ENCODE data around the gene MCUB. TPM values are rescaled to one million over a fixed set of nuclear protein-coding genes. Genes with fewer than 3 reads are reported as not detected.

Gene MCUB
- total RNA-seq, 6 experiments from 2014 or later = 10.2 to 16.5 (median 15.3) TPM

DNA sequence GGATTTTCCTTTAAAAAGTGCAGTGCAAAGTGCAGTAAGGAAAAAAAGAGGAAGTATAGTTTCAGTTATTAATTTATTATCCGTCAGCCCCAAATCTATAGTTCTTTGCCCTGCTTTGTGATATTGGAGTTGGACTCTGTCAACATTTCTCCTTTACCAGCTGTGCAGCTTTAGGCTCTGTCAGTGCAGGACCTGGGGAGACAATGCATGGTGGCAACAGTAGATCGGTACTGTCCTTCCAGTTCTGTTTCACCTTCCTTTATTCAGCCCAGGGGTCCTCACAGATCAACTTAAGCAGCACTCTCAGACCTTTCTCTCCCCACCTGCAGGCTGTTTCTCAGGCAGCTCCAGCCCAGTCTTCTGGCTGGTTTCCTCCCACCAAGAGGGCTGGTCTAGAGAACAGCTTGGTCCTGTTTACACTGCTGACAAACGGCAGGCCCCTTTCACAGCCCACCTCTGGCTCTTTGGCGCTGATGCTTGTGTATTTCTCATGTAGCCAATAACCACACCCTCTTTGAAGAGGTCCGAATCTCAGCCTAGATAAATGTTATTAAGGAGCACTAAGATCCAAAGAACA, 71.6 kb downstream of the MCUB start:
- H3K4me1 Mint-ChIP-seq (ENCODE audit: low read depth) = peaks cover 14% of the 10 kb centered on the region
- no peak overlapping the region for H3K4me3 Mint-ChIP-seq
- no peaks in the 10 kb centered on the region for H3K36me3 Mint-ChIP-seq (ENCODE audit: low read depth)
- peaks cover 2% of the 10 kb centered on the region; the same call in 1 of the 2 replicates for H3K27me3 Mint-ChIP-seq (ENCODE audit: insufficient read depth)
- no peak for DNase-seq
- TF ChIP-seq, protein P1, sequence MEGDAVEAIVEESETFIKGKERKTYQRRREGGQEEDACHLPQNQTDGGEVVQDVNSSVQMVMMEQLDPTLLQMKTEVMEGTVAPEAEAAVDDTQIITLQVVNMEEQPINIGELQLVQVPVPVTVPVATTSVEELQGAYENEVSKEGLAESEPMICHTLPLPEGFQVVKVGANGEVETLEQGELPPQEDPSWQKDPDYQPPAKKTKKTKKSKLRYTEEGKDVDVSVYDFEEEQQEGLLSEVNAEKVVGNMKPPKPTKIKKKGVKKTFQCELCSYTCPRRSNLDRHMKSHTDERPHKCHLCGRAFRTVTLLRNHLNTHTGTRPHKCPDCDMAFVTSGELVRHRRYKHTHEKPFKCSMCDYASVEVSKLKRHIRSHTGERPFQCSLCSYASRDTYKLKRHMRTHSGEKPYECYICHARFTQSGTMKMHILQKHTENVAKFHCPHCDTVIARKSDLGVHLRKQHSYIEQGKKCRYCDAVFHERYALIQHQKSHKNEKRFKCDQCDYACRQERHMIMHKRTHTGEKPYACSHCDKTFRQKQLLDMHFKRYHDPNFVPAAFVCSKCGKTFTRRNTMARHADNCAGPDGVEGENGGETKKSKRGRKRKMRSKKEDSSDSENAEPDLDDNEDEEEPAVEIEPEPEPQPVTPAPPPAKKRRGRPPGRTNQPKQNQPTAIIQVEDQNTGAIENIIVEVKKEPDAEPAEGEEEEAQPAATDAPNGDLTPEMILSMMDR (IDR thresholded peaks at IDR 0.05) = no peak
- H3K27ac Mint-ChIP-seq = no peak overlapping the region
- no peaks in the 10 kb centered on the region for H3K9me3 Mint-ChIP-seq

DNA sequence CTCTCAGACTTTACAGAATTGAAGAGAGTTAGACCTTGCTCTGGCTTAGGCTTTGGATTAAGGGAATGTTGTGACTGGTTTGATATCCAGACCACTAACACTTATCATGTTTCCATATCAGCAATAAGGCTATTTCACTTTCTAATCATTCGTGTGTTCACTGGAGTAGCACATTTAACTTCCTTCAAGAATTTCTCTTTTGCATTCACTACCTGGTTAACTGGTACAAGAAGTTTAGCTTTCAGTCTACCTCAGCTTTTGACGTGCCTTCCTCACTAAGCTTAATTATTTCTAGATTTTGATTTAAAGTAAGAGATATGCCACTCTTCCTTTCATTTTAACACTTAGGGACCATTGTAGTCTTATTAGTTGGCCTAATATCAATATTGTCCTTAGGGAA, 80.6 kb downstream of the MCUB start:
- no peak for DNase-seq
- Mint-ChIP-seq H3K4me3 (no peak overlapping the region), H3K36me3 (ENCODE audit: low read depth) (no peaks in the 10 kb centered on the region; the same call in 1 of the 2 replicates), H3K27me3 (ENCODE audit: insufficient read depth) (no peaks in the 10 kb centered on the region), H3K4me1 (ENCODE audit: low read depth) (no peaks in the 10 kb centered on the region), H3K27ac (no peak overlapping the region), H3K9me3 (no peaks in the 10 kb centered on the region)
- TF ChIP-seq, protein P1 (IDR thresholded peaks at IDR 0.05) = no peak

DNA sequence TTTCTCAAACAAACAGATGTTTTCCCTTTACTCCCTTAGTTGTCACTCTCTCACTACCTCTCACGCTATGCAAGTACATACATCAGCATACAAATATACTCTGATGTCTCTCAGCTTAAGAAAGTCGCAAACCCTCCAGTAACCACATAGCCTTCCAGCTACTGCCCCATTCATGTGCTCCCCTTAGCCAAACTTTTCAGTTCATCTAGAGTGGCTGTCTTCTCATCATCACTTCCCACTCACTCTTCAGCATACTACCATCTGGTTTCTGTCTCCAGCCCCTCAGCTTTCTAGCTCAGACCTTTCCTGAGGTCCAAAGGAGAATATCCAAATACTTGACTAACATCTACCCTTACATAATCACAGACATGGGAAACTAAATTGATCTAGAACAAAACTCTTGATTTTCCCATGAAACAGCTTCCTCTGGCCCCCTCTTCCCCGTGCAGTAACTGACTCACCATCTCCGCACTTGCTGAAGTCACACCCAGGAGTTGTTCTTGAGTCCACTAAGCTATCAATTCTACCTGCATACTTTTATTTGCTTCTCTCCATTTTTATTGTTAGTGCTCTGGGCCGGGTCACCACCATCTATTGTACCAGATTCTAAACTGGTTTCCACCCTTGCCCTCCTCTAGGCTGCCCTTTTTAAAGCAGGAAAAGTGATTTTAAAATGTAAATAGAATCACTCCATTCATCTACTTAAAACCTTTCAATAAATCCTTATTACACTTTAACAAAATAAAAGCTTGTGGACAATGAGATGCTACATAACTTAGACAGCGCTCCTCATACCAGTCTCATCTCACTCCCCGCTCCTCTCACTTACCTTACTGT, 86.0 kb downstream of the MCUB start:
- peaks cover 4% of the 10 kb centered on the region; the same call in 1 of the 2 replicates for H3K9me3 Mint-ChIP-seq
- peaks cover 6% of the 10 kb centered on the region for H3K36me3 Mint-ChIP-seq (ENCODE audit: low read depth)
- no peak overlapping the region for H3K27ac Mint-ChIP-seq
- no peaks in the 10 kb centered on the region for H3K27me3 Mint-ChIP-seq (ENCODE audit: insufficient read depth)
- H3K4me3 Mint-ChIP-seq = no peak overlapping the region
- DNase-seq = no peak
- TF ChIP-seq, protein P1 (IDR thresholded peaks at IDR 0.05) = no peak
- no peaks in the 10 kb centered on the region for H3K4me1 Mint-ChIP-seq (ENCODE audit: low read depth)

DNA sequence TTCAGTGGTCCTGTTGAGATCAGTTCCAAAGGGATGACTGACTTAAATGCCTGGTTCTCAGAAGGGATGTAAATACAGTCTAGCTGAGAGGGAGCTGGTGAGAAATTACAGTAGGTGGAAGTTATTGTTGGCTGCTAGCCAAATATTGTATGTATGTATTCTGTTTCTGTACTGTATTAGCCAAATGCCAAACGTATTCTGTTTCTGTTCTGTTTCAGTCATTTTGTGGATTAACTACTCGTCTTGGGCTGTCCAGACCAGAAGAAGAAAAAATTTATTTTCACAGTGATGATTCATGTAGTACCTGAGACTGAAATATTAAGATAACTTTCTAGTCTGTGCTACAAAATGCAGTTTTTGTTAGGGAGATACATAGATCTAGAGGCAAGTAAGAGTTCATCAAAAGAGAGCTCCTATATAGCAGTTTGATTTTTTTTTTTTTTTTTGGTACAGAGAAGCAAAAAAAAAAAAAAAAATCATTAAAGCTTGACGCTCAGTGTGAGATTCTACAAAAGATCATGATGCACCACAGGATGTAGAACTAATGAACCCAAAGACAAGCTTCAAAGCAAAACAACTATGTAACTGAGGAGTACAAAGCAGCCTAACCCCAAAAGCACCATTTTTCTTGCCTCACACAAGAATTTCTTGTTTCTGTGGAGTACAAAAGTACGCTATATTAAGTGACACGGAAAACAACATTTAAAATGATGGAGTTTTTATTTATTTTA, 88.4 kb downstream of the MCUB start:
- Mint-ChIP-seq H3K36me3 (ENCODE audit: low read depth) (peaks cover 6% of the 10 kb centered on the region), H3K9me3 (peaks cover 4% of the 10 kb centered on the region; the same call in 1 of the 2 replicates), H3K4me3 (no peak overlapping the region), H3K27ac (no peak overlapping the region), H3K27me3 (ENCODE audit: insufficient read depth) (no peaks in the 10 kb centered on the region), H3K4me1 (ENCODE audit: low read depth) (no peaks in the 10 kb centered on the region)
- DNase-seq = no peak
- TF ChIP-seq, protein P1 (IDR thresholded peaks at IDR 0.05) = no peak

DNA sequence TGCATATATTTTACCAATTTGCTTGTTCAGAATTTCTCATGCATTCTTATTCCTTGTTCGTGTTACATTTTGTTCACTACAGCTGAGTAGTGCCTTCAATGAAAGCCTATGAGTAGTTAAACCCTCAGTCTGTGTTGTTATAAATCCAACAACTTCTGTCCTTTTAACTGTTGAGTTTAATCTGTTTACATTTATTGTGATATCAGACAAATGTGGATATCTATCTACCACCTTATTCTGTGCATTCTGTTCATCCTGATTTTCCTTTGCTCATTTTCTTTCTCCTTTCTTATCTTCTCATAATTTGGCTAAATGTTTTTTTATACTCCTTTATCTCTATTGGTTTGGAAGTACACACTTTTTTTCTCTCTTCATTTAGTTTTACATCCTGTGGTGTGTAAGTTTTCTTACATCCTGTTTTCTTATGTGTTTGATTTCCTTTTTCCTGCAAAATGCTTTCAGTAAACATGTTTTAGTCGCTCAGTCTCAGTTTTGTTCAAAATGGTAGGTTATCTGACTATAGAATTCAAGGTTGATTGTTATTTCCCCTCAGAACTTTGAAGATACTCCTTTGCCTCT, 89.0 kb downstream of the MCUB start:
- Mint-ChIP-seq H3K4me1 (ENCODE audit: low read depth) (no peaks in the 10 kb centered on the region), H3K27ac (no peak overlapping the region), H3K9me3 (peaks cover 4% of the 10 kb centered on the region; the same call in 1 of the 2 replicates), H3K27me3 (ENCODE audit: insufficient read depth) (no peaks in the 10 kb centered on the region), H3K36me3 (ENCODE audit: low read depth) (peaks cover 6% of the 10 kb centered on the region), H3K4me3 (no peak overlapping the region)
- TF ChIP-seq, protein P1 (IDR thresholded peaks at IDR 0.05) = no peak
- no peak for DNase-seq
